ENCODE results near the gene LHFPL2. TPM values are rescaled to one million over a fixed set of nuclear protein-coding genes. Genes with fewer than 3 reads are reported as not detected.

Gene LHFPL2
- total and polyA plus RNA-seq, 9 of the 15 experiments (the other 6 are each of a cell fraction or from before 2014, with no cell fraction given): 1.0 to 6.6 (median 4.6) TPM

- Histone ChIP-seq H2AFZ (ENCODE audit: low read depth, low read length) (no peak overlapping the region), H3K27ac (ENCODE audit: extremely low read depth, low read depth, low read length) (no peak overlapping the region), H3K27me3 (ENCODE audit: control insufficient read depth in 2 of 2, insufficient read depth in 2 of 2, low read length in 2 of 2) (no peaks in the 10 kb centered on the region), H3K9me1 (ENCODE audit: control insufficient read depth, insufficient read depth, low read length) (no peaks in the 10 kb centered on the region), H3K4me3 (no peak overlapping the region), H3K36me3 (ENCODE audit: control insufficient read depth, insufficient read depth, low read length) (no peaks in the 10 kb centered on the region; the same call in 2 of the 3 replicates), H3K9me3 (replicated peaks; ENCODE audit: control insufficient read depth, insufficient read depth, low read depth, low read length) (no peaks in the 10 kb centered on the region; the same call in 1 of the 2 replicates), H3K4me1 (replicated peaks in 1 of 2; ENCODE audit: control insufficient read depth in 2 of 2, insufficient read depth in 2 of 2, low read length in 2 of 2) (no peaks in the 10 kb centered on the region; a peak in 1 of 5 replicates), H4K20me1 (replicated peaks; ENCODE audit: control insufficient read depth, insufficient read depth, low read length) (no peaks in the 10 kb centered on the region), H3K79me2 (ENCODE audit: control insufficient read depth, insufficient read depth, low read length) (no peaks in the 10 kb centered on the region), H3K4me2 (ENCODE audit: insufficient read depth, low read length) (no peak overlapping the region), H3K9ac (ENCODE audit: insufficient read depth in 1 of 2, low read depth in 2 of 2, low read length in 2 of 2) (no peak overlapping the region)
- intact Hi-C loops (cut with micrococcal nuclease) (no loop called here), in situ Hi-C loops (cut with MboI) (no loop called here)
- POLR2A ChIA-PET: interaction anchor here (1.6 kb wide), 1 partner anchor 9 kb away, joined by 5 read pairs; no protein-coding TSS in a partner anchor
- BruUV-seq (replicated peaks): no TSS peak
- CTCF ChIA-PET (ENCODE audit: low intra/inter-chr PET ratio): no interaction called here
- ATAC-seq (no peak), DNase-seq (ENCODE audit: extremely low read depth in 1 of 4, low spot score in 3 of 4) (no peak), FAIRE-seq (no peak)
- WGBS (ENCODE audit: insufficient coverage, low coverage, missing lambda C conversion rate): 12% methylated on average over 3 of the region's 3 CpGs
- TF ChIP-seq STAT5B (CRISPR knock-in tag; IDR thresholded peaks at IDR 0.05) (no peak), PHF21A (IDR thresholded peaks at IDR 0.05; ENCODE audit: borderline replicate concordance, low read depth) (no peak), HNRNPK (IDR thresholded peaks at IDR 0.05; ENCODE audit: low read depth, low read length, poor library complexity, severe bottlenecking) (no peak), ZNF436 (CRISPR knock-in tag; IDR thresholded peaks at IDR 0.05) (no peak), EWSR1 (IDR thresholded peaks at IDR 0.05; ENCODE audit: borderline replicate concordance, low read depth, partially characterized antibody) (no peak), ZNF212 (CRISPR knock-in tag; IDR thresholded peaks at IDR 0.05) (no peak), MAZ (CRISPR knock-in tag; conservative IDR thresholded peaks at IDR 0.05 in 1 of 2, IDR thresholded peaks at IDR 0.05 in 1 of 2) (no peak)
- TF ChIP-seq, protein P1, sequence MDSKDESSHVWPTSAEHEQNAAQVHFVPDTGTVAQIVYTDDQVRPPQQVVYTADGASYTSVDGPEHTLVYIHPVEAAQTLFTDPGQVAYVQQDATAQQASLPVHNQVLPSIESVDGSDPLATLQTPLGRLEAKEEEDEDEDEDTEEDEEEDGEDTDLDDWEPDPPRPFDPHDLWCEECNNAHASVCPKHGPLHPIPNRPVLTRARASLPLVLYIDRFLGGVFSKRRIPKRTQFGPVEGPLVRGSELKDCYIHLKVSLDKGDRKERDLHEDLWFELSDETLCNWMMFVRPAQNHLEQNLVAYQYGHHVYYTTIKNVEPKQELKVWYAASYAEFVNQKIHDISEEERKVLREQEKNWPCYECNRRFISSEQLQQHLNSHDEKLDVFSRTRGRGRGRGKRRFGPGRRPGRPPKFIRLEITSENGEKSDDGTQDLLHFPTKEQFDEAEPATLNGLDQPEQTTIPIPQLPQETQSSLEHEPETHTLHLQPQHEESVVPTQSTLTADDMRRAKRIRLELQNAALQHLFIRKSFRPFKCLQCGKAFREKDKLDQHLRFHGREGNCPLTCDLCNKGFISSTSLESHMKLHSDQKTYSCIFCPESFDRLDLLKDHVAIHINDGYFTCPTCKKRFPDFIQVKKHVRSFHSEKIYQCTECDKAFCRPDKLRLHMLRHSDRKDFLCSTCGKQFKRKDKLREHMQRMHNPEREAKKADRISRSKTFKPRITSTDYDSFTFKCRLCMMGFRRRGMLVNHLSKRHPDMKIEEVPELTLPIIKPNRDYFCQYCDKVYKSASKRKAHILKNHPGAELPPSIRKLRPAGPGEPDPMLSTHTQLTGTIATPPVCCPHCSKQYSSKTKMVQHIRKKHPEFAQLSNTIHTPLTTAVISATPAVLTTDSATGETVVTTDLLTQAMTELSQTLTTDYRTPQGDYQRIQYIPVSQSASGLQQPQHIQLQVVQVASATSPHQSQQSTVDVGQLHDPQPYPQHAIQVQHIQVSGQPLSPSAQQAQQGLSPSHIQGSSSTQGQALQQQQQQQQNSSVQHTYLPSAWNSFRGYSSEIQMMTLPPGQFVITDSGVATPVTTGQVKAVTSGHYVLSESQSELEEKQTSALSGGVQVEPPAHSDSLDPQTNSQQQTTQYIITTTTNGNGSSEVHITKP (IDR thresholded peaks at IDR 0.05; ENCODE audit: partially characterized antibody): no peak
Observed at GRCh38 chr5:78621291-78621738, 27.3 kb downstream of the LHFPL2 start.

Data from K562 (cell line).